NCI-H446 treated with DMSO at 0.1 percent for 48 hours (cell line): ENCODE results near the gene TESPA1.
"Not testable (repeated sequence)": the region's sequence is repeated elsewhere in the genome, so short reads cannot be mapped to it uniquely, and the experiment has no call there.

Experiments used
- DNase-seq: peaks from one replicate; lab custom pipeline; 2025; lab: John Stamatoyannopoulos, UW

The TESPA1 gene

GRCh38 chr12:54948171-54948570 is 36.4 kb downstream of the TESPA1 start:
- no peak for DNase-seq

- no peak for DNase-seq
These were observed 39.5 kb downstream of the TESPA1 start for GRCh38 chr12:54945082-54945481.

- DNase-seq, result not testable (repeated sequence)
These were observed 41.3 kb downstream of the TESPA1 start for GRCh38 chr12:54943292-54943691.

GRCh38 chr12:54941659-54942058 is 42.9 kb downstream of the TESPA1 start:
- DNase-seq, result no peak

- no peak for DNase-seq
These were observed 43.7 kb downstream of the TESPA1 start for GRCh38 chr12:54940727-54941315.

- DNase-seq, result no peak
These were observed 46.6 kb downstream of the TESPA1 start for GRCh38 chr12:54937929-54938328.

- DNase-seq, result no peak
These were observed 47.2 kb downstream of the TESPA1 start for GRCh38 chr12:54937376-54937775.

- no peak for DNase-seq
These were observed 47.8 kb downstream of the TESPA1 start for GRCh38 chr12:54936736-54937135.

- no peak for DNase-seq
These were observed 49.2 kb downstream of the TESPA1 start for GRCh38 chr12:54935235-54935951.

- no peak for DNase-seq
These were observed 50.1 kb downstream of the TESPA1 start for GRCh38 chr12:54934419-54934818.

- no peak for DNase-seq
These were observed 51.2 kb downstream of the TESPA1 start for GRCh38 chr12:54933376-54933775.

- DNase-seq, result no peak
These were observed 51.9 kb downstream of the TESPA1 start for GRCh38 chr12:54932691-54933090.

- DNase-seq, result no peak
These were observed 52.5 kb downstream of the TESPA1 start for GRCh38 chr12:54932038-54932437.

GRCh38 chr12:54929998-54930397 is 54.6 kb downstream of the TESPA1 start:
- no peak for DNase-seq

- no peak for DNase-seq
These were observed 58.3 kb downstream of the TESPA1 start for GRCh38 chr12:54926246-54926645.

GRCh38 chr12:54924972-54925707 is 59.4 kb downstream of the TESPA1 start:
- no peak for DNase-seq

- no peak for DNase-seq
These were observed 67.5 kb downstream of the TESPA1 start for GRCh38 chr12:54917001-54917488.
